GM12878 (cell line): Measurements from ENCODE around the gene LDHAL6B. TPM values are rescaled to one million over a fixed set of nuclear protein-coding genes. Genes with fewer than 3 reads are reported as not detected.

Source experiments
- ATAC-seq: fragments of 200-7000 bp; cut with Tn5 transposase; 3 replicates; pipeline ENCODE4 v1.9.1; 2020; ENCODE audit warnings: mild to moderate bottlenecking, moderate library complexity
- BruUV-seq: library from RNA; stranded (reverse); fragments of 400-500 nt; replicated peaks from 2 replicates; lab custom pipeline; 2021; lab: Mats Ljungman, UMichigan
- CTCF ChIA-PET: fragments of 300-600 bp; sonication (Branson Sonifier 250); formaldehyde crosslinking; extraction: SDS; loops from one replicate; lab custom pipeline; 2021; ENCODE audit warnings: inconsistent platforms; lab: Yijun Ruan, JAX
- POLR2A ChIA-PET: fragments of 350-600 bp; formaldehyde crosslinking; extraction: SDS; loops from one replicate; lab custom pipeline; 2021; ENCODE audit warnings: inconsistent platforms; lab: Charles Lee
- RAD21 ChIA-PET: fragments of 300-600 bp; sonication (Branson Sonifier 250); formaldehyde crosslinking; loops from one replicate; lab custom pipeline; 2023; ENCODE audit warnings: antibody characterized with exemption; ENCODE audit not compliant: unreplicated experiment; lab: Charles Lee
- SMC1A ChIA-PET: fragments of 300-600 bp; sonication (Branson Sonifier 250); formaldehyde crosslinking; loops from one replicate; lab custom pipeline; 2023; ENCODE audit not compliant: unreplicated experiment, uncharacterized antibody; lab: Charles Lee
- DNase-seq: peaks from one replicate; pipeline ENCODE4 v3.0.0-alpha.2; 2011; ENCODE audit warnings: low read depth, low spot score
- FAIRE-seq: peaks from 3 replicates; lab custom pipeline; 2011; peaks lifted over from hg19 to GRCh38; lab: Jason Lieb, UNC
- H2AFZ ChIP-seq: 2 replicates; pipeline ENCODE4 v1.6.0; 2011; ENCODE audit warnings: low read depth, low read length, control low read depth; ENCODE audit not compliant: control insufficient read depth
- H3K27ac ChIP-seq: 2 replicates; pipeline ENCODE4 v1.5.1; 2011; ENCODE audit warnings: control low read depth; ENCODE audit not compliant: control insufficient read depth, insufficient read depth
- H3K27me3 ChIP-seq, 2 experiments: replicated peaks in 1 of 2; 2 replicates each; pipeline versions ENCODE4 v1.6.0 to v1.6.1; 2011; ENCODE audit warnings: low read length in 1 of 2; ENCODE audit not compliant: control insufficient read depth in 2 of 2, insufficient read depth in 2 of 2
- H3K36me3 ChIP-seq, 2 experiments: 2 replicates each; pipeline ENCODE4 v1.5.1; 2011; ENCODE audit warnings: low read length in 1 of 2; ENCODE audit not compliant: control insufficient read depth in 2 of 2, insufficient read depth in 2 of 2
- H3K4me1 ChIP-seq: 2 replicates; pipeline ENCODE4 v1.6.1; 2011; ENCODE audit warnings: mild to moderate bottlenecking, low read length, moderate library complexity, mixed read lengths; ENCODE audit not compliant: control insufficient read depth, insufficient read depth
- H3K4me2 ChIP-seq: 2 replicates; pipeline ENCODE4 v1.6.0; 2011; ENCODE audit warnings: control low read depth; ENCODE audit not compliant: control insufficient read depth, insufficient read depth
- H3K4me3 ChIP-seq: fragments of 200-600 bp; sonication (generic); 2 replicates; pipeline ENCODE4 v1.5.1; 2016
- H3K79me2 ChIP-seq: 2 replicates; pipeline ENCODE4 v1.6.0; 2011; ENCODE audit warnings: low read length; ENCODE audit not compliant: control insufficient read depth, insufficient read depth
- H3K9ac ChIP-seq: 2 replicates; pipeline ENCODE4 v1.8.0; 2011; ENCODE audit warnings: low read length, control low read depth, mixed read lengths; ENCODE audit not compliant: control insufficient read depth, insufficient read depth
- H3K9me3 ChIP-seq: replicated peaks from 3 replicates; pipeline ENCODE4 v1.5.1; 2011; ENCODE audit warnings: mild to moderate bottlenecking, low read length; ENCODE audit not compliant: control insufficient read depth, insufficient read depth
- H4K20me1 ChIP-seq: 2 replicates; pipeline ENCODE4 v1.6.0; 2011; ENCODE audit not compliant: control insufficient read depth, insufficient read depth
- CTCF ChIP-seq, 3 experiments: IDR thresholded peaks in 2 of 3; conservative IDR thresholded peaks in 1 of 3; 2 replicates each; pipeline ENCODE4 v1.5.1; 2011; ENCODE audit warnings: low read depth in 3 of 3, low read length in 3 of 3, mild to moderate bottlenecking in 3 of 3, control low read depth in 2 of 3, moderate library complexity in 2 of 3, inconsistent platforms in 1 of 3, mixed read lengths in 1 of 3; ENCODE audit not compliant: control insufficient read depth in 2 of 3, insufficient read depth in 1 of 3; ENCODE audit errors: extremely low read depth in 1 of 3
- IKZF2 ChIP-seq, 2 experiments: fragments of 450-650 bp; IDR thresholded peaks; 2 replicates each; pipeline ENCODE4 v1.6.1; 2017; ENCODE audit warnings: mild to moderate bottlenecking in 2 of 2, moderate library complexity in 2 of 2
- POLR2A ChIP-seq: IDR thresholded peaks from 2 replicates; pipeline ENCODE4 v1.6.1; 2011; ENCODE audit warnings: low read depth, mild to moderate bottlenecking, low read length
- POLR2AphosphoS2 ChIP-seq: IDR thresholded peaks from 2 replicates; pipeline ENCODE4 v1.6.1; 2011; ENCODE audit warnings: low read depth, mild to moderate bottlenecking, low read length, improper control_type of control experiment, moderate library complexity
- RUNX3 ChIP-seq: IDR thresholded peaks from 2 replicates; pipeline ENCODE4 v1.6.1; 2012; ENCODE audit warnings: low read length, inconsistent platforms
- YY1 ChIP-seq: IDR thresholded peaks from 2 replicates; pipeline ENCODE4 v1.6.1; 2011; ENCODE audit warnings: low read depth, mild to moderate bottlenecking, low read length
- ZBED1 ChIP-seq: IDR thresholded peaks from 2 replicates; pipeline ENCODE4 v1.6.1; 2016; ENCODE audit warnings: borderline replicate concordance
- ZNF24 ChIP-seq: fragments of 450-650 bp; IDR thresholded peaks from 2 replicates; pipeline ENCODE4 v1.6.1; 2017; ENCODE audit warnings: antibody characterized with exemption, mild to moderate bottlenecking
- ZSCAN29 ChIP-seq: fragments of 450-650 bp; IDR thresholded peaks from 2 replicates; pipeline ENCODE4 v1.6.1; 2017; ENCODE audit warnings: mild to moderate bottlenecking, moderate library complexity
- WGBS: methylation state at CpG from one replicate; pipeline ENCODE4 v1.1.6; 2016; ENCODE audit warnings: low lambda C conversion rate; ENCODE audit not compliant: insufficient replicate concordance, insufficient coverage; ENCODE audit errors: missing lambda C conversion rate; 5-methylcytosine and 5-hydroxymethylcytosine counted together
- in situ Hi-C: fragments of 300-500 bp; cut with MboI; formaldehyde crosslinking; loops from 9 replicates; pipeline ENCODE4 v1.14.3; 2018; ENCODE audit warnings: mixed read lengths
- intact Hi-C: fragments of 100-400 bp; cut with micrococcal nuclease; formaldehyde crosslinking; loops from one replicate; pipeline ENCODE4 v1.14.2; 2022; ENCODE audit not compliant: unreplicated experiment
- polyA plus RNA-seq, 11 experiments: library from polyadenylated mRNA; depleted of rRNA in 4 of 11; unstranded in 6 of 11; stranded (reverse) in 5 of 11; fragments of >200 nt; fragmentation: Nextera tagmentation in 4 of 11; fragmentation: Illumina TruSeq in 1 of 11; extraction: Ambion mirVana in 4 of 11; extraction: Trizol in 1 of 11; gene quantifications; 1 replicate in 1 of 11; 2 replicates in 10 of 11; pipeline versions ENCODE4 v1.2.1 to v1.2.3, GENCODE V29; 2011 to 2016; ENCODE audit warnings: inconsistent platforms in 2 of 11, missing spikeins in 2 of 11, low read depth in 1 of 11
- total RNA-seq, 4 experiments: library from RNA; depleted of rRNA in 3 of 4; stranded (reverse); fragments of >200 nt in 3 of 4; fragmentation: Illumina TruSeq in 1 of 4; extraction: Trizol in 1 of 4; gene quantifications; 2 replicates each; pipeline versions ENCODE4 v1.2.1 to v1.2.3, GENCODE V29; 2013 to 2021

LDHAL6B gene
- total and polyA plus RNA-seq, 10 of the 15 experiments (the other 5 are each of a cell fraction or from before 2014, with no cell fraction given), result 0.33 to 0.66 TPM; not detected in 8

DNA sequence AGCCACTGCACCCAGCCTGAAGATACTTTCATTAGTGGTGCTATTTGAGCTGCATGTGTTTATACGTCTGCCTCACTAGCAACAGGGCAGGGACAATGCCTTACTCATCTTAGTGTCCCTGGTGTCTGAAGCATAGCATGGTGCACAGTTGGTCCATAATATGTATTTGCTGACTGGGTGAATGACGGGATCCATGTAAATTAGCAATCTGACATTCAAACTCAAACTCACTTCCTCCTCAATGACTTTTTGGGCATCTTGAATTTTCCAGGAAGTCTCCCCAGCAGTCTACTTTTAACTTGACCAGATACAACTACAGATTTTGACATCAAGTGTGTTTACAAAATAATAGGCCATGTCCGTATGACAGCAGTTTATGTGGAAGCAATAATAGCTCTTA, 3.0 kb upstream of the LDHAL6B start:
- ATAC-seq, result no peak
- in situ Hi-C loops (no loop called here), intact Hi-C loops (no loop called here)
- no TSS peak for BruUV-seq
- no peak overlapping the region for H2AFZ ChIP-seq
- H3K27ac ChIP-seq, result no peak overlapping the region
- no peak for DNase-seq
- 77% methylated on average over 3 of the region's 3 CpGs for WGBS
- no peaks in the 10 kb centered on the region for H3K9me3 ChIP-seq
- H3K9ac ChIP-seq, result no peak overlapping the region
- TF ChIP-seq YY1 (no peak), POLR2A (no peak), ZNF24 (no peak), CTCF (IDR thresholded peaks at IDR 0.05 in 2 of 3, conservative IDR thresholded peaks at IDR 0.05 in 1 of 3; ENCODE audit: control insufficient read depth in 2 of 3, extremely low read depth in 1 of 3, insufficient read depth in 1 of 3, low read depth in 3 of 3, low read length in 3 of 3) (no peak), ZBED1 (no peak), RUNX3 (no peak), POLR2AphosphoS2 (no peak), ZSCAN29 (no peak), IKZF2 (IDR thresholded peaks at IDR 0.05) (no peak)
- no peaks in the 10 kb centered on the region for H4K20me1 ChIP-seq
- no peaks in the 10 kb centered on the region for H3K27me3 ChIP-seq
- RAD21 ChIA-PET, result no interaction called here
- no peaks in the 10 kb centered on the region; the same call in 1 of the 2 replicates for H3K4me1 ChIP-seq
- H3K36me3 ChIP-seq, result peaks cover 16 to 57% of the 10 kb centered on the region in 2 experiments
- no peak for FAIRE-seq
- no peaks in the 10 kb centered on the region for H3K79me2 ChIP-seq
- no peak overlapping the region for H3K4me3 ChIP-seq
- CTCF ChIA-PET, result interaction anchor here (1.1 to 2.2 kb wide), 2 partner anchors 9 to 289 kb away, joined by 3 to 7 read pairs; no protein-coding TSS in a partner anchor
- H3K4me2 ChIP-seq, result no peak overlapping the region
- POLR2A ChIA-PET, result no interaction called here
- SMC1A ChIA-PET, result interaction anchor here (0.7 to 2.5 kb wide), 5 partner anchors 14 to 209 kb away, joined by 3 to 11 read pairs (median 3); no protein-coding TSS in a partner anchor
